Suprapubic skin (tissue), 4 donors: ENCODE data around the gene MINDY4. TPM values are rescaled to one million over a fixed set of nuclear protein-coding genes. Genes with fewer than 3 reads are reported as not detected.
A peak's percentile ranks its signal among the peaks of the same experiment; 100 is the strongest.

Experiments used
- DNase-seq, 2 donors: peaks; one replicate each; pipeline ENCODE4 v3.0.0-alpha.2; 2019; ENCODE audit warnings: low spot score in 2 of 2
- H3K27ac ChIP-seq: fragments of 200-600 bp; sonication (generic); one replicate; pipeline ENCODE4 v1.5.1; 2019
- H3K27me3 ChIP-seq: fragments of 200-600 bp; sonication (generic); one replicate; pipeline ENCODE4 v1.5.1; 2019
- H3K36me3 ChIP-seq: fragments of 200-600 bp; sonication (generic); one replicate; pipeline ENCODE4 v1.5.1; 2019
- H3K4me1 ChIP-seq: fragments of 200-600 bp; sonication (generic); one replicate; pipeline ENCODE4 v1.5.1; 2019
- H3K4me3 ChIP-seq: fragments of 200-600 bp; sonication (generic); one replicate; pipeline ENCODE4 v1.5.1; 2019; ENCODE audit warnings: mild to moderate bottlenecking
- H3K9me3 ChIP-seq: fragments of 200-600 bp; sonication (generic); one replicate; pipeline ENCODE4 v1.5.1; 2019
- EP300 ChIP-seq: sonication (generic); formaldehyde crosslinking; IDR thresholded peaks from one replicate; pipeline ENCODE4 v1.6.1; 2017; ENCODE audit warnings: antibody characterized with exemption
- POLR2A ChIP-seq, 2 donors: fragments of 450-650 bp; IDR thresholded peaks; one replicate each; pipeline ENCODE4 v1.6.1; 2017; ENCODE audit warnings: antibody characterized with exemption in 2 of 2, mild to moderate bottlenecking in 2 of 2, moderate library complexity in 2 of 2
- POLR2AphosphoS5 ChIP-seq, 3 donors: sonication (generic); formaldehyde crosslinking; IDR thresholded peaks; one replicate each; pipeline ENCODE4 v1.6.1; 2017; ENCODE audit warnings: antibody characterized with exemption in 3 of 3
- WGBS: methylation state at CpG from one replicate; pipeline ENCODE4 v1.1.5; 2018; 5-methylcytosine and 5-hydroxymethylcytosine counted together
- total RNA-seq, 4 donors: library from RNA; depleted of rRNA; stranded (reverse); fragments of >200 nt; gene quantifications; one replicate each; pipeline ENCODE4 v1.1.0, GENCODE V29; 2016
- TF ChIP-seq, protein P1 (sequence below), 2 donors: fragments of 200-600 bp in 1 of 2; fragments of 450-650 bp in 1 of 2; sonication (generic) in 1 of 2; IDR thresholded peaks; one replicate each; pipeline ENCODE4 v1.5.1; 2016 to 2019; ENCODE audit warnings: antibody characterized with exemption in 2 of 2, mild to moderate bottlenecking in 1 of 2, moderate library complexity in 1 of 2

The MINDY4 gene
- total RNA-seq, 4 donors from 2014 or later = 4.6 to 10.5 (median 6.1) TPM

DNA sequence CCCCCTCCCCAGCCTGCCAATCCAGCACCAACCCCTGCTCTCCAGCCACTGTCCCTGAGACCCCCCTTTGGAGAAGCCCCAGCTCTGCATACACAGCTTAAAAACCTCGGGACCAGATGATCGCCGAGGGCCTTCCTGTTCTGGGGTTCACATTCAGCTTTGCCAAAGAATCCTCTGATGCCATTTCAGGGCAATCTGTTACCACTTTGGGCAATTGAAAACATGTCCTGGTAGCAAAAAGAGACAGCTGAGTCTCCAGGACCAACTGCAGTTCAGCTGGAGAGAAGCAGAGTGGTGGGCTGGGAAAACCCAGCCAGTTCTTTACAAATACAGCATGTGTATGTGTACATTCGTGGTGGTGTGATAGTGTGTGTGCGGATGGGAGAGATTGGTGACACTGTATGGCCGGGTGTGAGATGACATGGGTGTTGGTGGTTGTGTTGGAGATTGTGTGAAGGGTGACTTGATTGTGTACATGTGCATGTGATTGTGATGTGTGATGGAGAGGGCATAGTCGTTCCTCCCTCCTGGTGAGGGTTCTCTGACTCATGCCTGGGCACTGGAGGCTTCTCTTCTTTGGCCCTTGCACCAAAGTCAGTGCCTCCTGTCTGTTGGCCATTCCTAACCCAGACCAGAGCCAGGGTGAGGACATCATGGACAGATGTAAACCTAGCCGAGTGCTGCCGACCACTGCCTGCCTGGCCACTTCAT, 91.9 kb downstream of the MINDY4 start:
- Histone ChIP-seq H3K9me3 (no peaks in the 10 kb centered on the region), H3K27ac (peak overlapping the region; percentile 9), H3K4me1 (peaks cover 21% of the 10 kb centered on the region), H3K27me3 (no peaks in the 10 kb centered on the region), H3K36me3 (peaks cover 4% of the 10 kb centered on the region), H3K4me3 (no peak overlapping the region)
- WGBS = 65% methylated on average over 9 of the region's 9 CpGs
- DNase-seq = no peak
- TF ChIP-seq, protein P1, sequence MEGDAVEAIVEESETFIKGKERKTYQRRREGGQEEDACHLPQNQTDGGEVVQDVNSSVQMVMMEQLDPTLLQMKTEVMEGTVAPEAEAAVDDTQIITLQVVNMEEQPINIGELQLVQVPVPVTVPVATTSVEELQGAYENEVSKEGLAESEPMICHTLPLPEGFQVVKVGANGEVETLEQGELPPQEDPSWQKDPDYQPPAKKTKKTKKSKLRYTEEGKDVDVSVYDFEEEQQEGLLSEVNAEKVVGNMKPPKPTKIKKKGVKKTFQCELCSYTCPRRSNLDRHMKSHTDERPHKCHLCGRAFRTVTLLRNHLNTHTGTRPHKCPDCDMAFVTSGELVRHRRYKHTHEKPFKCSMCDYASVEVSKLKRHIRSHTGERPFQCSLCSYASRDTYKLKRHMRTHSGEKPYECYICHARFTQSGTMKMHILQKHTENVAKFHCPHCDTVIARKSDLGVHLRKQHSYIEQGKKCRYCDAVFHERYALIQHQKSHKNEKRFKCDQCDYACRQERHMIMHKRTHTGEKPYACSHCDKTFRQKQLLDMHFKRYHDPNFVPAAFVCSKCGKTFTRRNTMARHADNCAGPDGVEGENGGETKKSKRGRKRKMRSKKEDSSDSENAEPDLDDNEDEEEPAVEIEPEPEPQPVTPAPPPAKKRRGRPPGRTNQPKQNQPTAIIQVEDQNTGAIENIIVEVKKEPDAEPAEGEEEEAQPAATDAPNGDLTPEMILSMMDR (IDR thresholded peaks at IDR 0.05) = no peak
- TF ChIP-seq POLR2A (IDR thresholded peaks at IDR 0.05) (no peak), POLR2AphosphoS5 (IDR thresholded peaks at IDR 0.05) (no peak), EP300 (no peak)

DNA sequence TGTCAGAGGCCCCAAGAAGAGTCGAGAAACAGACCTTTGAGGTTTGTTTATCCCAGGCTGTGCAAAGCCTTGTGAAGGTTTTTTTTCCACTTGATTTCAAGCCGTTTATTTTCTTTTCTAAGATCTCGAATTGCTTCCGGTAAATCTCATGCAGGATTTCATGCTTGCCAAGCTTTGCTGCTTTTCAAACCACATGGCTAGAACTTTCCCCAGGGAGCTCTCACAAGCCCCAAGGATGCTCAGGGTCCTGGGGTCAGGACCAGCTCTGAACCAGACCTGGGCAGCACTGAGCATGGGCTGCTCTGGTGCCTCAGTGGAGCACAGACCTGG, 92.5 kb downstream of the MINDY4 start:
- no peak overlapping the region for H3K4me3 ChIP-seq
- TF ChIP-seq, protein P1 (IDR thresholded peaks at IDR 0.05) = no peak
- TF ChIP-seq POLR2AphosphoS5 (IDR thresholded peaks at IDR 0.05) (no peak), POLR2A (IDR thresholded peaks at IDR 0.05) (no peak), EP300 (no peak)
- no peaks in the 10 kb centered on the region for H3K9me3 ChIP-seq
- no peak for DNase-seq
- no peaks in the 10 kb centered on the region for H3K27me3 ChIP-seq
- no peak overlapping the region for H3K27ac ChIP-seq
- peaks cover 4% of the 10 kb centered on the region for H3K36me3 ChIP-seq
- peaks cover 21% of the 10 kb centered on the region for H3K4me1 ChIP-seq
- WGBS = 50% methylated on average over 4 of the region's 4 CpGs

DNA sequence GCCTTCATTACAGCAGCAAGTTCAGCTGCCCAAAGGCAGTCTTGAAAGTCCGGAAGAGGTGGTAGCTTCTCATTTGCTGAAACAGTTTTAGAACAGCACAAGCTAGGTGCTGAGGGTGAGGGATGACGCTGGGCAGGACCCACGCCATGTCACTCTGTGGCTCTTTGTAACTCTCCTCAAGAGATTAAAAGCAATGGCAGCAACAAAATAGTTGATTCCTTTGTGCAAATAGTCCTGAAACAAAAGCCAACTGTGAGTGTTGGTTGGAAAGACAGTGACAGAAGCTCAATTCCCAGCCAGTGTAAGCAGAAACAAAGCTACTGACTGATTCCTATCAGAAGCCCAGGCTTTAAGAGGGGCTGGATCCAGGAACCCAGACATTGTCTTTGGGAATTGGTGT, 92.9 kb downstream of the MINDY4 start:
- Histone ChIP-seq H3K4me1 (peaks cover 21% of the 10 kb centered on the region), H3K9me3 (no peaks in the 10 kb centered on the region), H3K27me3 (no peaks in the 10 kb centered on the region), H3K36me3 (peaks cover 2% of the 10 kb centered on the region), H3K4me3 (no peak overlapping the region), H3K27ac (no peak overlapping the region)
- no peak for DNase-seq
- TF ChIP-seq, protein P1 (IDR thresholded peaks at IDR 0.05) = no peak
- TF ChIP-seq POLR2A (IDR thresholded peaks at IDR 0.05) (no peak), POLR2AphosphoS5 (IDR thresholded peaks at IDR 0.05) (no peak), EP300 (no peak)
- 85% methylated on average over 3 of the region's 3 CpGs for WGBS

DNA sequence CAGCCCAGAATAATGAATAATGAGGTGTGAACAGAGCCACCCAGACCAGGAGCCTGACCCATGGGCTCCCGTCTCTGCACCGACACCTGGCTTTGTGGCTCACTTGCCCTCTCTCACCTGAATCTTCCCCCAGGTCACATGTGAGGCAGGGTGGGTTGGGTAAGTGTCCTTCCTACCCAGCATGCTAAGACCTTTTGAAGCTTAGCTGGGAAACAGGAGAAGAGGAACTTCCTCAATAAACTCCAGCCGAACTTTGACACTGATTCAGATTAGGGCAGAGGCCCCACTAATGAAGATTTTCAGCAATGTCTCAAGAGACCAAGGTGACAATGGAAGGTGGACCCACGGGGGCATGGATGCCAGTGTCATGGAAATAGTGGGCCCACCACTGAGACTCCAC, 93.9 kb downstream of the MINDY4 start:
- no peak overlapping the region for H3K27ac ChIP-seq
- no peak for DNase-seq
- no peaks in the 10 kb centered on the region for H3K36me3 ChIP-seq
- peaks cover 18% of the 10 kb centered on the region for H3K4me1 ChIP-seq
- 89% methylated on average over 4 of the region's 4 CpGs for WGBS
- TF ChIP-seq POLR2A (IDR thresholded peaks at IDR 0.05) (no peak), EP300 (no peak), POLR2AphosphoS5 (IDR thresholded peaks at IDR 0.05) (no peak)
- TF ChIP-seq, protein P1 (IDR thresholded peaks at IDR 0.05) = no peak
- H3K27me3 ChIP-seq = no peaks in the 10 kb centered on the region
- H3K4me3 ChIP-seq = no peak overlapping the region
- H3K9me3 ChIP-seq = no peaks in the 10 kb centered on the region

DNA sequence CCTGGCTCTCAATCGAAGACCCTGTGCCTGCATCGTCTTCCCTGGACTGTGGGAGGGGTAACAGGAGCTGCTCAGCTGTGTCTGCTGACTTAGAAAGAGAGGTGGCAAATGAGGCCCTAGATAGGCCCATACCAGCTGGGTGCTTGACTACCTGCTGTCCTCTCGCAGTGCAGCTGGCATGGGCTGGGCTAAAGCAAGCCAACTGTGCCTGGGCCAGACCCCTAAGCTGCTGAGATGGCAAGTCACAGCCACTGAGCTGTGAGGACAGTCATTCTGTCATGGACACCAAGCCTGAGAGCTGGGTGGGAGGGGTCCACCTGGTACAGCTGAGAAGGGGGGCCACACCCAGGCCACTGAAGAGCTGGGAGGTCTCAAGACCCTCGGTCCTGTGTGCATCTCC, 94.6 kb downstream of the MINDY4 start:
- DNase-seq = no peak
- Histone ChIP-seq H3K36me3 (no peaks in the 10 kb centered on the region), H3K27me3 (no peaks in the 10 kb centered on the region), H3K4me1 (peaks cover 18% of the 10 kb centered on the region), H3K4me3 (no peak overlapping the region), H3K9me3 (no peaks in the 10 kb centered on the region), H3K27ac (no peak overlapping the region)
- TF ChIP-seq POLR2A (IDR thresholded peaks at IDR 0.05) (no peak), EP300 (no peak), POLR2AphosphoS5 (IDR thresholded peaks at IDR 0.05) (no peak)
- TF ChIP-seq, protein P1 (IDR thresholded peaks at IDR 0.05) = no peak
- WGBS = 97% methylated on average over 3 of the region's 4 CpGs
